GM11168 (cell line): ENCODE measurements around the gene MBD2.
"Not testable (repeated sequence)": the region's sequence is repeated elsewhere in the genome, so short reads cannot be mapped to it uniquely, and the experiment has no call there.

Experiments used
- in situ Hi-C: fragments of 300-500 bp; cut with MboI; formaldehyde crosslinking; loops from one replicate; pipeline ENCODE4 v1.12.0; 2022; ENCODE audit warnings: low sequenced_read_pairs; ENCODE audit not compliant: unreplicated experiment

The MBD2 gene

DNA sequence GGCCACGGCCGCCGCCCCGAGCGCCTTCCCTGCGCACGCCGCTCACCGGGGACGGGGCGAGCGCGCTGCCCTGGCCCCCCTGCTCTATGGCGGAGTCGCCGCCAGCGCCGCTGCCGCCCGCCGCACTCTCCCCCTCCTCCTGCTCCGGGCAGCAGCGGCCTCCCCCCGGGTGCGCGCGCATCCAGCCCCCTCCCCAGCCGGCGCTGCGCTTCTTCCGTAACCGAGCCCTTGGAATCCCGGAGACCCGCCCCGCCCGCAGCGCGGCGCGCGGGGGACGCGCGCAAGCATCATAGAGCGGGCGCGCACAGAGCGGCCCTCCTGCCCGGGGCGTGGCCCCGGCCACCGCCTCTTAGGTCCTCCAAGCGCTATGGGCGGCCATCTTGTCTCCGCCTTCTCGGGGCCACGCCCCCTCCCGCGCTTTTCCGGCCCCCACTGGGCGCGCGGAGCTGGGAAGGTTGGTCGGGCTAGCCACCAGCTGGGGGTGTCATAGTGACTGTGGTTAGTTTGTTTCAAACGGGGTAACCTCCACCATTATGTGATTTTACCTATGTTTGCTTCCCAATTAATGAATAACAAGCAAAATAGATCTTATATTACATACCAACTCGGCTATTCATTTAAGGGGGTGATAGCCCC lies at the start of gene MBD2:
MBD2 (minus strand) TSS at position 291 of the 636 bp plus-strand sequence; CDS start at position 181, 110 bp downstream.
- in situ Hi-C loops: loop anchor here (5.0 kb wide), 1 partner anchor 48 kb away; no protein-coding TSS in a partner anchor

GRCh38 chr18:54269893-54270844 lies 45.7 kb upstream of the MBD2 start:
- in situ Hi-C loops: loop anchor here (5.0 kb wide), 1 partner anchor 48 kb away; the partner anchor contains the start of gene MBD2

- in situ Hi-C loops: no loop called here
Observed at GRCh38 chr18:54268751-54269150, 44.3 kb upstream of the MBD2 start.

DNA sequence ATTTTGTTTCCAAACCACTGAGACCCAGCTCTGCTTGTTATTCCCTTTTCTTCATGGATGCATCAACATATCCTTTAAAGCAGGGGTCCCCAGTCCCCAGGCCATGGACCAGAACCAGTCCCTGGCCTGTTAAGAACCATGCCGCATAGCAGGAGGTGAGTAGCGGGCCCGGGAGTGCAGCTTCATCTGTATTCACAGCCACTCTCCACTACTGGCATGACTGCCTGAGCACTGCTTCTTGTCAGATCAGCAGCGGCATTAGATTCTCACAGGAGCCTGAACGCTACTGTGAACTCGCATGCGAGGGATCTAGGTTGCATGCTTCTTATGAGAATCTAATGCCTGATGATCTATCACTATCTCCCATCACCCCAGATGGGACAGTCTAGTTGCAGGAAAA lies 43.2 kb upstream of the MBD2 start:
- in situ Hi-C loops: no loop called here

DNA sequence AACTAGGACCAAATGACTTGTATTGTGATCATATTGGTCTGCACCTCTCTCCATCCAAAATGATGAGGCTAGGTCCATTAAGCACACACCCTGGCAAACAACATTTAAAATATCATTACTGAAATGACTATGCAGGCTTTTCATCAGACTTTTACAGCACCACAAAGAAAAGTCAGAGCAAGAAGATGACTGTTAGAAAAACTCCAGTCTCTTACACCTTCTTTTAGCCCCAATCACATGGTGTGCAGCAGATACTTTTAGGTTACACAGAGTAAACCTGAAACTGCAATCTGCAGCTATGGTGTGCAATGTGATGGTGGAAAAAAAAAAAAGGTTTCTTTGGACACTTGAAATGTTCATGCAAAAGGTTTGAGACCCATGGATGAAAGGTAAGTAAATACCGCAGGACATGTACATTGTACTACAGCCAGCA lies 39.5 kb upstream of the MBD2 start:
- in situ Hi-C loops: no loop called here

DNA sequence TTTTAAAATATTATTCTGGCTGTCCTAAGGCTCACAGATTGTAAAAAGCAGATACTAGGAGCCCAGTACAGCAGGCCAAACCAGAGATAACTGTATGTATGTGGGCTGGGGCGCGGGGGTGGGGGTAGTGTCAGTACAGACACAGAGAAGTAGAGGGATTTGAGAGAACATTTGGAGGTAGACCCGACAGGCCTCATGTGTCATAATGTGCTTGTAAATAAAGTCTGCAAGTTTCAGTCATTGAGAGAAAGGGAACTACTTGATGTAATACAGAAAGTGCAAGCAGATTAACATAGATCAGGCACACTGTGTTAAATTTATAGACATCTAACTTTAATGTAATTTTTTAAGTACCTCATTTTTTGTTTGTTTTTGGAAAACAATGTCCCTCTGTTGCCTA lies 37.4 kb upstream of the MBD2 start:
- in situ Hi-C loops: no loop called here

- in situ Hi-C loops: no loop called here
Observed at GRCh38 chr18:54260396-54261072, 36.1 kb upstream of the MBD2 start.

DNA sequence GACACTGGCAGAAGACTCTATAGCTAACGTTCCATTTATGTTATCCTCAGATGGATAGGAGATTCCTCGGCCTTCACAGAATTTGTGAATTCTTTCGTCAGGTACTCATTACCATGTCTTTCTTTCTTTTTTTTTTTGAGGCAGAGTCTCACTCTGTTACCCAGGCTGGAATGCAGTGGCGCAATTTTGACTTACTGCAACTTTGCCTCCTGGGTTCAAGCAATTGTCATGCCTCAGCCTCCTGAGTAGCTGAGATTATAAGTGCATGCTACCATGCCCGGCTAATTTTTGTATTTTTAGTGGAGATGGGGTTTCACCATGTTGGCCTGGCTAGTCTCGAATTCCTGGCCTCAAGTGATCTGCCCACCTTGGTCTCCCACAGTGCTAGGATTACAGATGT lies 33.3 kb upstream of the MBD2 start:
- in situ Hi-C loops: not testable (repeated sequence)

DNA sequence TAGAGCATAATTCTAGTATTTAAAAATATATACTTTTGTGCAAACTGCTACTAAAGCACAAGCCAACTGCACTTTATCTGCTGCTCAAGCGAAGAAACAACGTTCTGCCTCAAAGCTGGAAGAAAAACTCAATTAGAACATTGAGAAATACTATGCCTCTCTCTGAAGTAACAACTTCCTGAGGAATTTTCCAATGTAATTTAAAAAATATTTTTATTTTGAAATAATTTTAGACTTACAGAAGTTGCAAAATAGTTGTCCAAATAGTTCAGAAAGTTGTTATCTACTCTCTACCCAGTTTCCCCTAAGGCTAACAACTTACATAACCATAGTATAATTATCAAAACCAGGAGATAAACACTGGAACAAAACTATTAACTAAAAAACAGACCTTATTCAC lies 32.5 kb upstream of the MBD2 start:
- in situ Hi-C loops: no loop called here

DNA sequence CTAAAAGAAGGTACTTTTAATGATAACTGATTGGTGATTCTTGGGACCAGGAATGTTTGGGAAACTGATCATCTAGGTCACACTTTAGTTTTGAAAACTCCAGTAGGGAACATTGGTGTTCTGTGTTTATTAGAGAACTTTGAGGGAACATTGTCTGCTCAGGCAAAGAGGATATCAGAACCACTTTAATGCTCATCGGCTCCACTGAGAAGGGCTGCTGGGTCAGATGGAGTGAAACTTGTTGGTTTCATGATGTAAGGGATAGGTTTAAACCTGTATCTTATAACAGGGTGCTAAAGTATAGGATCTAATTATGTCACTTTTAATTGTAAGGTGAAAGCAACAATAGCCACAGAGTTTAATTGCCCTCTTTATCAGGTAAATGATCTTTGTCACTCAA lies 30.7 kb upstream of the MBD2 start:
- in situ Hi-C loops: no loop called here

DNA sequence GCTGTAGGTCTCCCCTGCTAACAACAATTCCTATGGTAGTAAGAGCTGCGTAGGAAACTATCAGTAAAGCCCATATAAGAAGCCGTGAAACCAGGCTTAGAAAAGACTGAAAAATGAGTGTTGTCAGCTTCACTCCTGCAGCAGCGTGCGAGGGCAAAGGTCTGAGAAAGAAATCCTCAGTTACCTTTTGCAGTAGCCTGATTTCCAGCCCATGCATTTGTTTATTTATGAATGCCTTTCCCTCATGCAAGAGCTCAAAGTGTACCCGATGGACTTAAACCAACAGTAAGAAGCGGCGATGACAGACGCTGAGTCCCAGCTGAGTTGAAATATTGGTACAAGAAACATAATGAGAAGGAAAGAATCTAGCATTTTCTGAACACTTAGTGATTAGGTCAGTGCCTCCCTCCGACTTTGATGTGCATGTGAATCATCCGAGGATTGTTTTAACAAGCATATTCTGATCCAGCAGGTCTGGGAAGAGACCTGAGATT lies 29.8 kb upstream of the MBD2 start:
- in situ Hi-C loops: no loop called here

DNA sequence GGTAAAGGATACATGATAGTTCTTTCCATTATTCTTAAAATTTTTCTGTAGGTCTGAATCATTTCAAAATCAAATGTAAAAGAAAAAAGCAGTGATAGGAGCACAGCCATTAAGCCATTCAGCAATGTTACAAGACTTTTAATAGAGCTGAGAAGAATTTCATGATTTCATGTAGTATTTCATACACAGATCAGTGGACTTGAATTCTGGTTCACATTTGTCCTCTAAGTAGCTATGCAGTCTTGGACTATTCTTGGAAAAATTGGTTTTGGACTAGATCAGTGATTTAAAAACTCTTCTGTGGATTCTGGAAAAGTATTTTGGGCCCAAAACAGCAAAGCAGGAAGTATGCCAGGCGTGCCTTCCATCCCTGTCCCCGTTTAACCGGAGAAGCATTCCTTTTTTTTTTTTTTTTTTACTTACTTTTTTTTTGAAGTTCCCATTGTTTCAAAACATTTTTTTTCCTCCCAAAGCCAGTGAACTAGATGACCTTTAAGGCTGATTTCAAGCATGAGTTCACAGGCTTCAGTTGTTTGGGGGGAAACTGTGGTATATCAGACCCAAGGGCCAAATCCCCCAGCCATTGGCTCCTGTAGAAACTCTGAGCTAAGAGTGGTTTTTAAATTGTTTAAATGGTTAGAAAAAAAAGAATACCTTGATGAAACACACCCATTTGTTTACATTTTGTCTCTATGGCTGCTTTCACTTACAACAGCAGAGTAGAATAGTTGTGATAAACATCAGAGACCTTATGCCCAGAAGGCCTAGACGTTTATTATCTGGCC lies 27.3 kb upstream of the MBD2 start:
- in situ Hi-C loops: no loop called here

GRCh38 chr18:54250846-54251261 lies 26.4 kb upstream of the MBD2 start:
- in situ Hi-C loops: no loop called here

GRCh38 chr18:54247511-54248175 lies 23.2 kb upstream of the MBD2 start:
- in situ Hi-C loops: no loop called here

- in situ Hi-C loops: no loop called here
Observed at GRCh38 chr18:54242327-54242726, 17.9 kb upstream of the MBD2 start.

DNA sequence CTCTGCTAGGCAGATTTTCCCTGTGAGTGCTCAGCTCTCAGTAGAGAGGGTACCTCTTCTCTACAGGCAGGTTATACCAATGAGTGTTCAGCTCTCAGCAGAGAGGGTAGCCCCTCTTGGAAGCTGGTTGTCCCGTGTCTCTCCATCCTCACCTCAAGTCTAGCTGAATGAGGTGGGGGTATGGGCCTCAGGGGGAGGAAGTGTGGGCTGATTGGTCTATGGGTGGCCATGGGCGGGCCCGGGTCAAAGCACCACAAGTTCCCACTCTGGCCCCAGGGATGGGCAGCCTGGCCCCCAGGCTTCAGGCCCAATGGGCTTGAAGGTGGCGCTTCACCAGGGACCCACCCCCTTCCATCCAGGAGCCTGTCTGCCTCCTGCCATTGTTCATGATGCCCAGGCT lies 17.0 kb upstream of the MBD2 start:
- in situ Hi-C loops: no loop called here

- in situ Hi-C loops: no loop called here
Observed at GRCh38 chr18:54240629-54241107, 16.2 kb upstream of the MBD2 start.

- in situ Hi-C loops: no loop called here
Observed at GRCh38 chr18:54239601-54240000, 15.1 kb upstream of the MBD2 start.

DNA sequence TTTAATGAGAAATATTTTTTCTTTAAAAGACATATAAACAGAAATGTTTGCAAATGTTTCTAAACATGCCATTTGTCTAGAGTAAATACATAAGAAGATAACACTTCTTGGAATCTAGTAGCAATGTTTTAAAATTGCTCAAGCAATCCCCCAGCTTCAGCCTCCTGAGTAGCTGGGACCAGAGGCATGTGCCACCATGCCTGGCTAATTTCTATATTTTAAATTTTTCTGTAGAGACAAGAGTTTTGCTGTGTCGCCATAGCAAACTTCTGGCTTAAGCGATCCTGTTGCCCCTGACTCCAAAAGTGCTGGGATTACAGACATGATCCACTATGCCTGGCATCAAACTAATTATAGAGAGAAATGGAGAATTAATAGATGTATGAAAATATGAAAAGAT lies 14.6 kb upstream of the MBD2 start:
- in situ Hi-C loops: no loop called here
